ENCODE results near the gene WFDC12.

DNA sequence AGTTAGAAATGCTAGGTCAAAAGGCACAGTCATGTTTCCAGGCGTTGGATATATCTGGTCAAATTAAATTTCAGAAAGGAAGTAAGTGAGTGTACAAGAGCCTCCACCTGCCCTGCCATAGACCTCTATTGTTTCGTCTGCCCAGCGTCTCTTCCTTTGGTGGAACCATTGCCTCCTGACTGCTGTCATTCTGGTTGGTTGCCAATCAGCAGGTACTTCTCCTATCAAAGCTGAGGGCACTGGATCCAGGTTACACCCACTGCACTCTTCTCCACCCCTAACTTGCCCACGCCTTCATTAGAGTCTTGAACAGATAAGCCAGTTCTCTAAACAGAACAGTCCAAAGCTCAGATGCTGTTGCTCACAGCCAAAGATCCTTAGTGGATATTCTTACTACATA is 6.7 kb downstream of the WFDC12 start:
- TF ChIP-seq, protein P1, sequence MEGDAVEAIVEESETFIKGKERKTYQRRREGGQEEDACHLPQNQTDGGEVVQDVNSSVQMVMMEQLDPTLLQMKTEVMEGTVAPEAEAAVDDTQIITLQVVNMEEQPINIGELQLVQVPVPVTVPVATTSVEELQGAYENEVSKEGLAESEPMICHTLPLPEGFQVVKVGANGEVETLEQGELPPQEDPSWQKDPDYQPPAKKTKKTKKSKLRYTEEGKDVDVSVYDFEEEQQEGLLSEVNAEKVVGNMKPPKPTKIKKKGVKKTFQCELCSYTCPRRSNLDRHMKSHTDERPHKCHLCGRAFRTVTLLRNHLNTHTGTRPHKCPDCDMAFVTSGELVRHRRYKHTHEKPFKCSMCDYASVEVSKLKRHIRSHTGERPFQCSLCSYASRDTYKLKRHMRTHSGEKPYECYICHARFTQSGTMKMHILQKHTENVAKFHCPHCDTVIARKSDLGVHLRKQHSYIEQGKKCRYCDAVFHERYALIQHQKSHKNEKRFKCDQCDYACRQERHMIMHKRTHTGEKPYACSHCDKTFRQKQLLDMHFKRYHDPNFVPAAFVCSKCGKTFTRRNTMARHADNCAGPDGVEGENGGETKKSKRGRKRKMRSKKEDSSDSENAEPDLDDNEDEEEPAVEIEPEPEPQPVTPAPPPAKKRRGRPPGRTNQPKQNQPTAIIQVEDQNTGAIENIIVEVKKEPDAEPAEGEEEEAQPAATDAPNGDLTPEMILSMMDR (IDR thresholded peaks at IDR 0.05; ENCODE audit: extremely low read depth in 1 of 2, insufficient read depth in 1 of 2, low read depth in 1 of 2, low read length in 2 of 2), result no peak
- TF ChIP-seq POLR2A (IDR thresholded peaks at IDR 0.05; ENCODE audit: low read depth, low read length), result no peak

All from endothelial cell of umbilical vein (primary cell).